Placental epithelial cell (primary cell): ENCODE data around the gene GP1BA. TPM values are rescaled to one million over a fixed set of nuclear protein-coding genes. Genes with fewer than 3 reads are reported as not detected.

Experiments
- small RNA-seq: library from RNA; depleted of rRNA; stranded (forward); fragments of <200 nt; gene quantifications from one replicate; pipeline ENCODE3, GENCODE V24; 2012
- total RNA-seq: library from RNA; depleted of rRNA; stranded (reverse); fragments of >200 nt; gene quantifications from 2 replicates; pipeline ENCODE4 v1.2.3, GENCODE V29; 2012

GP1BA gene
- not detected in 2 replicates for total RNA-seq

GRCh38 chr17:4931963-4932362 is at the start of gene GP1BA:
TSS of gene GP1BA (plus strand) at chr17:4932277. CDS start at chr17:4932605, 328 bp downstream.

GRCh38 chr17:4899341-4900230 is 32.5 kb upstream of the GP1BA start, which contains the start of gene C17orf107:
TSS of gene C17orf107 (plus strand) at chr17:4899536. CDS start at chr17:4899763, 227 bp downstream.

GRCh38 chr17:4903051-4903818 is 28.8 kb upstream of the GP1BA start, which contains the start of gene CHRNE:
TSS of gene CHRNE (minus strand) at chr17:4903098. CDS start at chr17:4903063, 35 bp downstream.

GRCh38 chr17:4939796-4940554 is 7.9 kb downstream of the GP1BA start, which contains the start of the genes RNF167 and SLC25A11:
TSS of gene RNF167 (plus strand) at chr17:4940268. CDS start at chr17:4940910, 642 bp downstream.
TSS of gene SLC25A11 (minus strand) at chr17:4940046. CDS start at chr17:4939910, 136 bp downstream.

GRCh38 chr17:4948166-4948930 is 16.3 kb downstream of the GP1BA start, which contains the start of gene PFN1:
TSS of gene PFN1 (minus strand) at chr17:4948530. CDS start at chr17:4948394, 136 bp downstream.

GRCh38 chr17:4950746-4951204 is 18.7 kb downstream of the GP1BA start, which contains the start of gene ENO3:
TSS of gene ENO3 (plus strand) at chr17:4951119. CDS start at chr17:4951830, 711 bp downstream.

GRCh38 chr17:4967539-4968485 is 35.7 kb downstream of the GP1BA start, which contains the start of gene SPAG7:
TSS of gene SPAG7 (minus strand) at chr17:4967817. CDS start at chr17:4967804, 13 bp downstream.

Small RNA genes lying within 50 kb of the gene (small RNA-seq; reads per million reads assigned to genes)
- 0.49 reads per million, percentile 26 among the genes with 10 or more reads in this experiment for gene MIR6864
- 0.75 reads per million, percentile 45 among the genes with 10 or more reads in this experiment for gene MIR6865

Other genes with a start within 250 kb of the GP1BA start
- gene PELP1, start 228.1 kb upstream of the GP1BA start, total RNA-seq, result 19.2 and 46.0 TPM in 2 replicates
- 3.9 and 6.5 TPM in 2 replicates for gene ARRB2, start 221.6 kb upstream of the GP1BA start, total RNA-seq
- 15.5 and 19.2 TPM in 2 replicates for gene MED11, start 200.8 kb upstream of the GP1BA start, total RNA-seq
- under 0.01 TPM in 1 of 2 replicates, not detected in the other for gene ZMYND15, start 192.4 kb upstream of the GP1BA start, total RNA-seq
- 0.79 and 5.6 TPM in 2 replicates for gene CXCL16, start 192.3 kb upstream of the GP1BA start, total RNA-seq
- not detected in 2 replicates for gene TM4SF5, start 160.4 kb upstream of the GP1BA start, total RNA-seq
- 0.33 TPM in 1 of 2 replicates, not detected in the other for gene VMO1, start 145.9 kb upstream of the GP1BA start, total RNA-seq
- 0.79 TPM in 1 of 2 replicates, not detected in the other for gene GLTPD2, start 143.3 kb upstream of the GP1BA start, total RNA-seq
- 78.5 and 282 TPM in 2 replicates for gene PSMB6, start 136.1 kb upstream of the GP1BA start, total RNA-seq
- 54.9 and 100 TPM in 2 replicates for gene PLD2, start 125.1 kb upstream of the GP1BA start, total RNA-seq
- gene MINK1, start 98.9 kb upstream of the GP1BA start, total RNA-seq, result 69.8 and 90.7 TPM in 2 replicates
- 32.5 and 48.7 TPM in 2 replicates for gene C17orf107, start 32.7 kb upstream of the GP1BA start, total RNA-seq
- 0.87 and 1.6 TPM in 2 replicates for gene CHRNE, start 29.2 kb upstream of the GP1BA start, total RNA-seq
- gene SLC25A11, start 7.8 kb downstream of the GP1BA start, total RNA-seq, result 49.5 and 65.2 TPM in 2 replicates
- gene RNF167, start 8.0 kb downstream of the GP1BA start, total RNA-seq, result 38.5 and 60.9 TPM in 2 replicates
- 275 and 588 TPM in 2 replicates for gene PFN1, start 16.3 kb downstream of the GP1BA start, total RNA-seq
- 3.7 and 8.2 TPM in 2 replicates for gene ENO3, start 18.8 kb downstream of the GP1BA start, total RNA-seq
- gene SPAG7, start 35.5 kb downstream of the GP1BA start, total RNA-seq, result 34.9 and 68.7 TPM in 2 replicates
- gene CAMTA2, start 55.4 kb downstream of the GP1BA start, total RNA-seq, result 10.2 and 12.5 TPM in 2 replicates
- gene INCA1, start 65.2 kb downstream of the GP1BA start, total RNA-seq, result 0.43 and 1.6 TPM in 2 replicates
- gene KIF1C, start 65.7 kb downstream of the GP1BA start, total RNA-seq, result 40.8 and 63.3 TPM in 2 replicates
- 0.33 TPM in 1 of 2 replicates, not detected in the other for gene SLC52A1, start 103.1 kb downstream of the GP1BA start, total RNA-seq
- gene ZFP3, start 146.2 kb downstream of the GP1BA start, total RNA-seq, result 3.1 and 4.4 TPM in 2 replicates
- gene ZNF232, start 179.6 kb downstream of the GP1BA start, total RNA-seq, result 3.4 and 12.6 TPM in 2 replicates
- 0.11 and 6.7 TPM in 2 replicates for gene USP6, start 183.8 kb downstream of the GP1BA start, total RNA-seq